ENCODE results near the gene EAPP.

GRCh38 chr14:34568803-34569202 is 29.3 kb upstream of the EAPP start:
- TF ChIP-seq CTCF (IDR thresholded peaks at IDR 0.05) (no peak), POLR2A (IDR thresholded peaks at IDR 0.05) (no peak)
